Activated CD8-positive, alpha-beta memory T cell treated with anti-CD3 and anti-CD28 coated beads, Interleukin-2, amount 10 ng/mL, durations not matched to agents 7 days and 5 days (primary cell): ENCODE data around the gene CRELD2. TPM values are rescaled to one million over a fixed set of nuclear protein-coding genes. Genes with fewer than 3 reads are reported as not detected.

Experiments used
- ATAC-seq: fragments of 150-1000 bp; cut with Tn5 transposase; one replicate; pipeline ENCODE4 v1.10.0; 2021; ENCODE audit warnings: moderate library complexity
- CTCF ChIA-PET: fragments of 350-600 bp; sonication (Branson Sonifier 250); formaldehyde crosslinking; loops from one replicate; lab custom pipeline; 2021; ENCODE audit warnings: antibody characterized with exemption; lab: Charles Lee
- DNase-seq: peaks from one replicate; pipeline ENCODE4 v3.0.0-alpha.2; 2020
- H3K27ac Mint-ChIP-seq: one replicate; pipeline ENCODE4 v1.8.0; 2021; ENCODE audit warnings: mild to moderate bottlenecking, mixed read lengths
- H3K27me3 Mint-ChIP-seq: one replicate; pipeline ENCODE4 v1.8.0; 2021; ENCODE audit warnings: mixed read lengths
- H3K36me3 Mint-ChIP-seq: one replicate; pipeline ENCODE4 v1.8.0; 2021; ENCODE audit warnings: mild to moderate bottlenecking, mixed read lengths
- H3K4me1 Mint-ChIP-seq: one replicate; pipeline ENCODE4 v1.8.0; 2021; ENCODE audit warnings: mixed read lengths
- H3K4me3 Mint-ChIP-seq: one replicate; pipeline ENCODE4 v1.8.0; 2021; ENCODE audit warnings: mild to moderate bottlenecking, moderate library complexity, mixed read lengths
- H3K9me3 Mint-ChIP-seq: one replicate; pipeline ENCODE4 v1.8.0; 2022; ENCODE audit warnings: low read depth, mixed read lengths
- total RNA-seq, 2 experiments: library from RNA; stranded (reverse); gene quantifications; one replicate each; pipeline ENCODE4 v1.2.3, GENCODE V29; 2021

Gene CRELD2
- total RNA-seq, 2 experiments from 2014 or later, result 43.9 to 51.2 TPM

DNA sequence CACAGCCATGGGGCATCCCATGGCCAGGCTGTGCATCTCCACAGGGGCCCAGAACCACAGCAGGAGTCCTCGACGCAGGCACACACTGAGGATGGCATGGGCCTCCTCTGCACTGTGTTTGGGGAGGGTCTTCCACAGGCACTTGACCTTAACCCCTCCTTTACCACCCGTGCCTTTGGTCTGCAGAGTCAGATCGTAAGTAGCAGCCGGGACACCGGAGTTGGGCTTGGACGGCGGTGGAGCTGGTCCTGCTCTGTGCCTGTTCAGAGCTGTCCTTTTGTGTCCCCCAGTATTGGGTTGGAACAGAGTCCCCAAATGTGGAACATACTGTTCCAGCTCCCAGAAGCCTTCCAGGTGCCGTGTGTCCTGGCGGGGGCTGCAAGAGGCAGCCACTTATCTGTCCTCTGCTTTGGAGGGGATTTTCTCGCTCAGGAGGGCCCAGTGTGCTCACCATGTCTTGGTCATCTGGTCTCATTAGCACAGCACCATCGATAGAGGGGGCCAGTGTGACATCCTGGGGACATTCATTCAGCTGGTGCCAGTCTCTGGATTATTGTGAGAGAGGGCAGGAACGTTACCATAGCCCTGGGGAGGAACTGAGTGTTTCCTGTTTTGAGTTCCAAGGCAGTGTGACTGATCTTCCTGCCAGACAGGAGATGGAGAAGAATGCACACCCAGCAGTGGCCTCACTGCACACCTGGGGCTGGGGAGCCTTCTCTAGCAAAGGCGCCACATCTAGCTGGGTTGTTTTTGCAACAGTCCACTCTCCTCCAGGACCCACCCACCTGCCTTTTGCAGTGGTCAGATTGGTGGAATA, 12.4 kb downstream of the CRELD2 start:
- H3K36me3 Mint-ChIP-seq, result no peaks in the 10 kb centered on the region
- H3K27me3 Mint-ChIP-seq, result no peaks in the 10 kb centered on the region
- H3K9me3 Mint-ChIP-seq, result no peaks in the 10 kb centered on the region
- DNase-seq, result peak; percentile 69
- no peak for ATAC-seq
- CTCF ChIA-PET, result interaction anchor here (0.8 to 4.6 kb wide), 15 partner anchors 9 to 260 kb away, joined by 3 to 48 read pairs (median 7); partner anchors contain the start of genes ALG12, CRELD2 and MLC1
- H3K4me3 Mint-ChIP-seq, result no peak overlapping the region
- H3K27ac Mint-ChIP-seq, result no peak overlapping the region
- H3K4me1 Mint-ChIP-seq, result peaks cover 41% of the 10 kb centered on the region

DNA sequence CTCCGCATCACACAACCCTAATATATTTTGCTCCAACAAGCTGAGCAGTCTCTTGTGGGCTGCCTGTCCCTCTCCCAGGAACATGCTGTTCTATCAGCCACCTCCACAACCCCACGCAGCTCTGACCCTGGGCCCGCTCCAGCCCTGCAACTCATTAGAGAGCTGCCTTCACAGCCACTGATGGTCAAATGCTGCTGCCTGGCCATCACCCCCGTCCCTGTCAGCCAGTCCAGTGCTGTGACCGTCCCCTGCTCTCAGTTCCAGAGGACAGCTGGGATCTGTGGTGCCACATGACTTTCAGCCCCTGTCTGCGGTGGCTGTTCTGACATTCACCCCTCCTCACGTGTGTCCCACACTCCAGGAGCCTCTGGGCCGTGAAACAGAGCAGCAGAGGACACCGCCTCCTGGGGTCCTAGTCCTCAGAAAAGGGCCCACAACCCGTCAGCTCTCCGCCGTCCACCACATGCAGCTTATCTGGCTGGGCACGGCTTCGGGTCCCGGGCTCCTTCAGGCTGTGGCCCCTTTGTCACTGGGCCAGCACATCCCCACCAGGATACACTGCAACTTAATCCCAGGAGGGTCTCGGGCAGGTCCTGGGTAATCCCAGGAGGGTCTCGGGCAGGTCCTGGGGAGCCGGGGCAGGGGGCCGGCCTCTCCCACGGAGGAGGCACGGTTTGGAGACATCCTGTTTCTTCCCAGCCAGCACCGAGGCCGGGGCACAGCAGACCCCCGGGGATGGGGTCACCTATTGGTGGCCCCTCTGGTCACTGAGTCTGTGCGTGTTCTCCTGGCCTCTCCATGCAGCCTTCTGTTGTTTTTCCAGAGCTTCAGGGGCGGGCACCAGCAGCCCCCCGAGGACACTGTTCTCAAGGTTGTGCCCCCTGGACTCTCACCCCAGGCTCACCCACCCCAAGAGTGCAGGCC, 15.1 kb downstream of the CRELD2 start:
- Mint-ChIP-seq H3K27ac (peak overlapping the region; percentile 68), H3K4me3 (peak overlapping the region; percentile 26), H3K4me1 (peaks cover 36% of the 10 kb centered on the region), H3K9me3 (no peaks in the 10 kb centered on the region), H3K27me3 (no peaks in the 10 kb centered on the region), H3K36me3 (no peaks in the 10 kb centered on the region)
- no peak for DNase-seq
- ATAC-seq, result no peak
- CTCF ChIA-PET, result interaction anchor here (1.3 to 4.6 kb wide), 3 partner anchors 60 to 166 kb away, joined by 3 to 48 read pairs (median 7); no protein-coding TSS in a partner anchor

DNA sequence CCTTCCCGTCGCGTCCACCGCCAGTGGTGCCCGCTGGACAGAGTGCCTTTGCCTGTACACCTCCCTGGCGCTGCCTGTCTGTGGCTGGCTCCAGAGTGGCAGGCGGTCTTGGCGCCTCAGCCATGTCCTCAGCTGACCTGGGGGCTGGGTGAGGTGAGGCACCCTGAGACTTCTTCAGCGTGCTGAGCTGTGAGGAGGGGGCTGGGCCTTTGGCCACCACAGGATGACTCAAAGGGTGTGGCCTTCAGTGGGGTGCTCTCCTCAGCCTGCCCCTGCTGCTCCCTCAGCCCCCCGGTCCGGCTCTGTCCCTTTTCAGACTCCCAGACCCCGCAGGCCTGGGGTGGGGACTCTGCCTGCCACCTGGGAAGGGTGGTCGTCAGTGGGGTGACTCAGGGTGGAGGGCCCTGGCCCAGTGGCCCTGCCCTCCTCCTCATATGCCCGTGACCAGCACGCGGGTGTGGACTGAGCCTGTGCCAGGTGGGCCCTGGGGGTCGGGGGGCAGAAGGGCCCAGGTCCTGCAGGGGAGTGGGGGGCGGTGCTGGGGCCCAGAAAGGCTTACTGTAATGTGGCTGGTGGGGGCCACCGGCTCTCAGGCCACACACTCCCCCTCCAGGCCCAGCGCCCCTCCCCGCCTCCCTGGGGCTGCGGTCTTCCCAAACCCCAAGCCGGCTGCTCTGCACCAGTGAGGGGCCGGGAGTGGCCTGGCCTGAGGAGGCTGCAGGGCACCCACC, 15.9 kb downstream of the CRELD2 start:
- CTCF ChIA-PET, result interaction anchor here (4.6 kb wide), 1 partner anchor 96 kb away, joined by 48 read pairs; no protein-coding TSS in a partner anchor
- peak overlapping the region; percentile 58 for H3K4me3 Mint-ChIP-seq
- peaks cover 36% of the 10 kb centered on the region for H3K4me1 Mint-ChIP-seq
- H3K27me3 Mint-ChIP-seq, result no peaks in the 10 kb centered on the region
- H3K27ac Mint-ChIP-seq, result peak overlapping the region; percentile 15
- no peak for DNase-seq
- no peak for ATAC-seq
- no peaks in the 10 kb centered on the region for H3K9me3 Mint-ChIP-seq
- H3K36me3 Mint-ChIP-seq, result no peaks in the 10 kb centered on the region

DNA sequence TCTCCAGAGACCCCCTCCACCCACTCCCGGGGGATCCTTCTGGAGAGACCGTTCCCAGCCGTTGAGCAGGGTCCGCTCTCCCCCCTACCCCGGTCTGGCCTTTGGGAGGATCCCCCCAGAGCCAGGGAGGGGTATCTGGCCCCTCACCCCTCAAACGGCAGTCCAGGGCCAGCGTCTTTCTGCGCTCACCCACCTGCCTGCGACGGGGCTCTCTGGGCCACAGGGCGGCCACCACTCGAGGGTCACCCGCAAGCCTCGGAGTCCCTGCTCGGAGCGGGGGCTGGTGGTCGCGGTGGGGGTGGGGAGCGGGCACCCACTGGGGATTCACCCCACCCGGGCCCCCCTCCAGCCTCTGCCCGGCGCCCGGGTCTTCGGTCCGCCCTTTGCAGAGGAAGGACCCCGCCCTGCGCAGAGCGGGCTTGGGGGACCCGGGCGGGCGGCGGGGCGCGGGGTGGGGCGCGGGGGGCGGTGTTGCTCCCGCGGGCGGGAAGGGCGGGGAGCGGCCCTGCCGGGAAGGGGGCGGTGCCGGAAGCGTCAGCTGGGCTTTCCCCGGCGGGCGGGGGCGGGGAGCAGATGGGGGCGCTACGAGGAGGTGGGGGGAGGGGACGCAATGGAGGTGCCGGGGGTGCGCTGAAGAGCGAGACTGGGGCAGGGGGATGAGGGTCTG, 16.6 kb downstream of the CRELD2 start:
- no peak overlapping the region for H3K27ac Mint-ChIP-seq
- H3K4me1 Mint-ChIP-seq, result peaks cover 37% of the 10 kb centered on the region
- no peaks in the 10 kb centered on the region for H3K27me3 Mint-ChIP-seq
- no peaks in the 10 kb centered on the region for H3K36me3 Mint-ChIP-seq
- CTCF ChIA-PET, result interaction anchor here (2.4 kb wide), 1 partner anchor 95 kb away, joined by 13 read pairs; no protein-coding TSS in a partner anchor
- DNase-seq (peak; percentile 91), ATAC-seq (peak; percentile 37)
- H3K4me3 Mint-ChIP-seq, result peak overlapping the region; percentile 58
- no peaks in the 10 kb centered on the region for H3K9me3 Mint-ChIP-seq

DNA sequence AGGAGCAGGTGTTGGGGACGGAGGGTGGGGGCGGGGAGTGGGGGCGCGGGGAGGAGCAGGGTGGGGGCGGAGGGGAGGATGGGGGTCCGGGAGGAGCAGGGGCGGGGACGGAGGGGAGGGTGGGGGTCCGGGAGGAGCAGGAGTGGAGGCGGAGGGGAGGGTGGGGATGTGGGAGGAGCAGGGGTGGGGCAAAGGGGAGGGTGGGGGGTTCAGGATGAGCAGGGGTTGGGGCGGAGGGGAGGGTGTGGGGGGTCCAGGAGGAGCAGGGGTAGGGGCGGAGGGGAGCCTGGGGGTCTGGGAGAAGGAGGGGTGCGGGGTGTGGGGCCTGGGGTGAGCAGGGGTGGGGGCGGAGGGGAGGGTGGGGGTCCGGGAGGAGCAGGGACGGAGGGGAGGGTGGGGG, 17.1 kb downstream of the CRELD2 start:
- Mint-ChIP-seq H3K4me1 (peaks cover 32% of the 10 kb centered on the region), H3K36me3 (no peaks in the 10 kb centered on the region), H3K9me3 (no peaks in the 10 kb centered on the region), H3K27me3 (no peaks in the 10 kb centered on the region), H3K27ac (no peak overlapping the region), H3K4me3 (no peak overlapping the region)
- CTCF ChIA-PET, result interaction anchor here (0.7 to 2.4 kb wide), 5 partner anchors 20 to 389 kb away, joined by 3 to 13 read pairs (median 3); partner anchors contain the start of gene PIM3
- DNase-seq (no peak), ATAC-seq (no peak)

DNA sequence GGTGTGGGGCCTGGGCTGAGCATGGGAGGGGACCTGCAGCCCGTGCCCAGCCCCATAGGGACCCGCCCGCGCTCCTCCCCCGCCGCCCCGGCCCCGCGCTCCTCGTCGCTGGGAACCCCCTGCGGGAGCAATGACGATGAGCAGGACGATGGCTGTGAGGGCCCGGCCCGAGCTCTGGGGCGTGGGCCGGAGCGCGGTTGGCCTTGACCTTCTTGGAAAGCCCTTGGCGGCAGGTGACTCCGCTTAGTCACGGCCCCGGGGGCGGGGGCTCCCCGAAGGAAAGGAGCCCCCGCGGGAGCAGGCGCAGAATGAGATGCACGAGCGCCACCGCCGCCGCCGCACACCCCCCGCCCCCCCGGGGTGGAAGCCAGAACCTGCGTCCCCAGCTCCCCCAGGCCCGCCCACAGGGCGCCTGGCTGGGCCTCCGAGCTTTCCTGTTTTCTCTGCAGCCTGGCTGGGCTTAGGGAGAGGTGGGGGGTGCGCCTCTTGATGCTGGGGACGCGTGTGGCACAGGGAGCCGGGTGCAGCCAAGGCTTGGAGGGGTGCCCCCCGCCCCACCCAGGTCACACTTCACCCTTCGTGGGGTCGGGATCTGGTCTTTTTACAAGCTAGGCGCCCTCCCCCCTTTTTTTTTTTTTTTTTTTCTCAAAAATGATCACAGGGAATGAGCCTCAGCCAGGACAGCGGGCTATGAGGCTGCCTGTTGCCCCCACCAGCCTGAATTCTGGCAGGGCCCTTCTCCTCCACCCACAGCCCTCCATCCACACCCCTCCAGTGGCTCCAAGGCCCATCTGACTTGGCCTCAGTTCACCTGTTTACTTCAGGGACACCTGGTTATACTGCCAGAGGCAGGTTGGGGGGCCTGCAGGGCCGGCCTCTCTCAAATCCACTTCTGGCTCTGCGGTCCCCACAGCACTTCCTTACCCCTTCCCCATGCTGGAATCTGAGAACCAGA, 17.9 kb downstream of the CRELD2 start:
- CTCF ChIA-PET, result interaction anchor here (0.6 to 2.4 kb wide), 6 partner anchors 19 to 389 kb away, joined by 3 to 13 read pairs (median 3); partner anchors contain the start of gene PIM3
- Mint-ChIP-seq H3K9me3 (peaks cover 3% of the 10 kb centered on the region), H3K36me3 (peaks cover 2% of the 10 kb centered on the region), H3K4me1 (peaks cover 25% of the 10 kb centered on the region), H3K27ac (peak overlapping the region; percentile 84), H3K4me3 (peak overlapping the region; percentile 36), H3K27me3 (no peaks in the 10 kb centered on the region)
- ATAC-seq, result peak; percentile 88
- peak; percentile 95 for DNase-seq

DNA sequence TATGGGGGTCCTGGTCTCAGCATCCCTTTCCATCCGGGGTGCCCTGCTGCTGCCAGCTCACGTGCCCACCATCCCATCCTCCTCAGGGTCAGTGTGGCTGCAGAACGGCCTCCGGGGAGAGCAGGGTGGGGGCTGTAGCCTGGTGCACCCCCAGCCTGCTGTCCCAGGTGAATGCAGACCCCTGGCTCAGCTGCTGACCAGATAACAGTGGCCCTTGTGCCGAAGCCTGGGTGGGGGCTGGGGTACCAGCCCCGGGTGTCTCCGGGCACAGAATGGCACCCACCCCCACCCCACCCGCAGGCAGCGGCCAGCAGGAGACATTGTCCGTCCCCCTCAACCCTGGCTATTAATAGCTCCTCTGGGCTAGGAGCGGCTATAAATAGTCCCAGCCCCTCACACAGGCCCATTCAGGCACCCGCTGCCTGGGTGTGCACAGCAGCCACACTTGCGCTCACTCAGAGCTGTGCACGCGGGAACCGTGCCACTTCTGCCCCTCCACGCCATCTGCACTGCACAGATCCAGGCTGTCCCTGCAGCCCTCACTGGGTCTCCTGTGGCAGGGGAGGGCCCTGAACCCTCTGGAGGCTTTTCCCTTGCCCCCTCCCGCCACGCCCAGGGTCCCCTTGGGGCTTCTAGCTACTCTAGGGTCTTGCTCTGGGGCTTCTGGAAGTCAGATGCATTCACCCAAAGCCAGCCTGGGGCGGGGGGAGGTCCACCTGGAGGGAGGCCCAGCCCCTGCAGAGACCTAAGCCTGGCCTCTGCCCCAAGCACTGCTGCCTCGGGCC, 18.7 kb downstream of the CRELD2 start:
- CTCF ChIA-PET, result interaction anchor here (2.4 kb wide), 1 partner anchor 93 kb away, joined by 13 read pairs; no protein-coding TSS in a partner anchor
- Mint-ChIP-seq H3K27me3 (no peaks in the 10 kb centered on the region), H3K27ac (peak overlapping the region; percentile 84), H3K4me1 (peaks cover 19% of the 10 kb centered on the region), H3K4me3 (peak overlapping the region; percentile 36), H3K36me3 (peaks cover 2% of the 10 kb centered on the region), H3K9me3 (peaks cover 3% of the 10 kb centered on the region)
- ATAC-seq (no peak), DNase-seq (no peak)

DNA sequence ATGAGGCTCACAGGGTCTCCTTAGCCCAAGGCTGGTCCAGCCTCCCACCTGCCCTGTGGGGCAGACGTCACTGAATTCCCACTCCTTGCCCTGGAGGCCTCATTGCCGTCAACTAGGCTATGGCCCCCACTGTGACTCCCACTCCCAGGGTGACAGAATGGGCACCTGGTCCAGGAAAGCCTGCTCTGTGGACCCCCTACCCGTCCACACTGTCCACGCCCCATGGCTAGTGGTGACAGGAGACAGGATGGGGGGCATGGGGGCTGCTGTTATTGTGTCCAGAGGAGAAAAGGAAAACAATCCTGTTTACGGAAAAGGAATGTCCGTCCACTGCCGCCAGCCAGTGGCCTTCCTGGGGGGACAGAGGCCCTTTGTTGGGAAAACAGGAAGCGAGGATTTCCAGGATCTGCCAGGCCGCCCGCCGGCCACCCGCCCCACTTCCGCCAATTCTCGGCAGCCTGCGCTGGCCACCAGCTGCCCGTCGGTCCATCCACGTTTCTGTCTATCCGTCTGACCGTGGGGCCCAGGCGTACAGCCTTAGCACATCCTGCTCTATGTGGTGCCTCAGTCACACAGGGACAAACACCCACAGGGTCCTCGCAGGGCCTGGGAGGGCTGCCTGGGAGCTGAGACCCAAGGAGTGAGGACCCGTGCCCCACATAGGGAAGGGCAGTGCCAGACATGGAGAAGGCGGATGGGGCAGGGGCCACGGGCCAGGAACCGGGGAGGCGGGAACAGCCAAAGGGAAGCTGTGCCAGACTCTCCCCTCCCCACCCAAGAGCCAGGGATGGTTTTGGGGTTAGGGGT, 19.5 kb downstream of the CRELD2 start:
- DNase-seq (no peak), ATAC-seq (no peak)
- CTCF ChIA-PET, result interaction anchor here (2.4 kb wide), 1 partner anchor 92 kb away, joined by 13 read pairs; no protein-coding TSS in a partner anchor
- peaks cover 16% of the 10 kb centered on the region for H3K4me1 Mint-ChIP-seq
- peaks cover 2% of the 10 kb centered on the region for H3K36me3 Mint-ChIP-seq
- peaks cover 3% of the 10 kb centered on the region for H3K9me3 Mint-ChIP-seq
- H3K27ac Mint-ChIP-seq, result peak overlapping the region; percentile 40
- no peak overlapping the region for H3K4me3 Mint-ChIP-seq
- no peaks in the 10 kb centered on the region for H3K27me3 Mint-ChIP-seq

DNA sequence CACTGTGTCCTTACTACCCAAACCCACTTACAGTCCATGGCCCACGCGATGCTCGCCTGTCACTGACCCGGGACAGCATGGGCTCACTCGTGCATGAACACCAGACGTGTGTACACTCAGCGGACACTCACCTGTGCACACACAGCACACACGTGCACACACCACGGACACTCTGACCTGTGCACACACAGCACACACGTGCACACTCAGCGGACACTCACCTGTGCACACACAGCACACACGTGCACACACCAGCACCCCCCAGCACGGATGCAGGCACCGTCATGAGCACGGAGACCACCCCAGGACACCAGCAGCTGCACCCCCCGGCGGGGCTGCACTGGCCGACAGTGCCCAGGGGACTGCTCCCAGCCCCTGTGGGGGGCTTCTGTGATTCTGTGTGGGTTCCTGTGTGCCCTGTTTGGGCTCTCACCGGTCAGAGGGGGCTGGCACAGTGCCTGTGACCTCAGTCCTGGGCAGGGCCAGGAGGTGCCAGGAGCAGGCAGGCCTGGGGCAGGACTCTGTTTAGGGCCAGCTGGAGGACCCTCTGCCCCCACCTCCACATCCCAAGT, 20.2 kb downstream of the CRELD2 start:
- CTCF ChIA-PET, result no interaction called here
- Mint-ChIP-seq H3K9me3 (peaks cover 3% of the 10 kb centered on the region), H3K4me3 (no peak overlapping the region), H3K27me3 (no peaks in the 10 kb centered on the region), H3K4me1 (peaks cover 10% of the 10 kb centered on the region), H3K27ac (no peak overlapping the region), H3K36me3 (peaks cover 2% of the 10 kb centered on the region)
- ATAC-seq, result no peak
- no peak for DNase-seq
